H1 (cell line): Measurements from ENCODE around the gene OR6N1. TPM values are rescaled to one million over a fixed set of nuclear protein-coding genes. Genes with fewer than 3 reads are reported as not detected.

Experiments used
- CTCF ChIA-PET: fragments of 300-600 bp; sonication (Branson Sonifier 250); formaldehyde crosslinking; loops from one replicate; lab custom pipeline; 2021; ENCODE audit not compliant: partially characterized antibody; lab: Charles Lee
- POLR2A ChIA-PET: fragments of 300-600 bp; sonication (Branson Sonifier 250); formaldehyde crosslinking; loops from one replicate; lab custom pipeline; 2021; ENCODE audit warnings: inconsistent platforms; ENCODE audit not compliant: partially characterized antibody; lab: Charles Lee
- DNase-seq, 2 experiments: peaks; one replicate each; pipeline versions ENCODE4 v3.0.0 to v3.0.0-alpha.2; 2010 to 2022; ENCODE audit warnings: low spot score in 2 of 2, low read depth in 1 of 2, mixed read lengths in 1 of 2
- FAIRE-seq: peaks from 2 replicates; lab custom pipeline; 2011; peaks lifted over from hg19 to GRCh38; lab: Jason Lieb, UNC
- H2AFZ ChIP-seq: 2 replicates; pipeline ENCODE4 v1.8.1; 2012; ENCODE audit warnings: low read length, inconsistent platforms
- H2AK5ac ChIP-seq: 2 replicates; pipeline ENCODE4 v1.6.1; 2013; ENCODE audit warnings: low read depth, low read length
- H2BK120ac ChIP-seq: replicated peaks from 2 replicates; pipeline ENCODE3; 2013; ENCODE audit warnings: low read depth, low read length, inconsistent platforms
- H2BK12ac ChIP-seq: 2 replicates; pipeline ENCODE4 v1.6.1; 2013; ENCODE audit warnings: low read depth, low read length
- H2BK15ac ChIP-seq: 2 replicates; pipeline ENCODE4 v1.6.1; 2013; ENCODE audit warnings: low read length
- H2BK20ac ChIP-seq: 2 replicates; pipeline ENCODE4 v1.6.1; 2013; ENCODE audit warnings: low read length
- H2BK5ac ChIP-seq: 2 replicates; pipeline ENCODE4 v1.6.1; 2013; ENCODE audit warnings: low read depth, low read length
- H3K14ac ChIP-seq: 2 replicates; pipeline ENCODE4 v1.6.1; 2013; ENCODE audit warnings: inconsistent platforms; ENCODE audit not compliant: insufficient read length
- H3K18ac ChIP-seq: 2 replicates; pipeline ENCODE4 v1.6.1; 2013; ENCODE audit warnings: low read length; ENCODE audit errors: extremely low read depth
- H3K23ac ChIP-seq: 2 replicates; pipeline ENCODE4 v1.6.1; 2013; ENCODE audit warnings: inconsistent platforms; ENCODE audit not compliant: insufficient read length
- H3K23me2 ChIP-seq: 2 replicates; pipeline ENCODE4 v1.6.1; 2013; ENCODE audit warnings: low read depth, low read length
- H3K27ac ChIP-seq: 2 replicates; pipeline ENCODE4 v1.6.1; 2011; ENCODE audit warnings: low read depth, low read length, inconsistent platforms
- H3K27me3 ChIP-seq, 4 experiments: replicated peaks in 1 of 4; 1 replicate in 1 of 4; 2 replicates in 3 of 4; pipeline versions ENCODE4 v1.6.1 to v1.8.1; 2011 to 2013; ENCODE audit warnings: low read length in 3 of 4, mild to moderate bottlenecking in 3 of 4, inconsistent platforms in 2 of 4, mixed read lengths in 2 of 4, moderate library complexity in 1 of 4; ENCODE audit not compliant: control insufficient read depth in 3 of 4, insufficient read depth in 3 of 4; ENCODE audit errors: extremely low read depth in 1 of 4
- H3K36me3 ChIP-seq, 4 experiments: 2 replicates each; pipeline versions ENCODE4 v1.6.1 to v1.8.1; 2011 to 2013; ENCODE audit warnings: mild to moderate bottlenecking in 4 of 4, low read length in 3 of 4, moderate library complexity in 2 of 4, control low read depth in 1 of 4, inconsistent platforms in 1 of 4; ENCODE audit not compliant: insufficient read depth in 4 of 4, control insufficient read depth in 2 of 4
- H3K4ac ChIP-seq: replicated peaks from 2 replicates; pipeline ENCODE3; 2013; ENCODE audit warnings: low read length, low read depth, mixed read lengths, inconsistent platforms; ENCODE audit not compliant: insufficient read length
- H3K4me1 ChIP-seq, 4 experiments: replicated peaks in 1 of 4; 1 replicate in 1 of 4; 2 replicates in 3 of 4; pipeline versions ENCODE4 v1.6.1 to v1.8.1; 2011 to 2013; ENCODE audit warnings: low read length in 3 of 4, inconsistent platforms in 2 of 4, mixed read lengths in 1 of 4; ENCODE audit not compliant: insufficient read depth in 4 of 4, control insufficient read depth in 3 of 4
- H3K4me2 ChIP-seq, 2 experiments: 2 replicates each; pipeline versions ENCODE4 v1.6.1 to v1.8.1; 2011 to 2013; ENCODE audit warnings: low read depth in 2 of 2, low read length in 2 of 2, control low read depth in 1 of 2, inconsistent platforms in 1 of 2, mild to moderate bottlenecking in 1 of 2; ENCODE audit not compliant: insufficient read depth in 1 of 2
- H3K4me3 ChIP-seq, 4 experiments: fragments of 200-600, 300-600 bp in 1 of 4; sonication (generic), shearing (Covaris generic), sonication (Bioruptor Twin) in 1 of 4; 2 replicates each; pipeline versions ENCODE4 v1.5.1 to v1.8.1; 2011 to 2016; ENCODE audit warnings: low read length in 4 of 4, low read depth in 3 of 4, control low read depth in 2 of 4, inconsistent platforms in 2 of 4, mild to moderate bottlenecking in 2 of 4, mixed read lengths in 1 of 4, moderate library complexity in 1 of 4; ENCODE audit not compliant: insufficient read depth in 2 of 4; ENCODE audit errors: extremely low read depth in 1 of 4
- H3K56ac ChIP-seq: replicated peaks from 2 replicates; pipeline ENCODE3; 2013; ENCODE audit warnings: low read depth, mild to moderate bottlenecking, mixed read lengths, low read length, inconsistent platforms; ENCODE audit not compliant: insufficient read length
- H3K79me1 ChIP-seq: 2 replicates; pipeline ENCODE4 v1.6.1; 2013; ENCODE audit warnings: low read depth, low read length, control low read depth
- H3K79me2 ChIP-seq, 2 experiments: 2 replicates each; pipeline versions ENCODE4 v1.6.1 to v1.8.1; 2012 to 2013; ENCODE audit warnings: low read length in 2 of 2, mild to moderate bottlenecking in 2 of 2, inconsistent platforms in 1 of 2; ENCODE audit not compliant: insufficient read depth in 2 of 2, control insufficient read depth in 1 of 2
- H3K9ac ChIP-seq, 4 experiments: replicated peaks in 1 of 4; 1 replicate in 1 of 4; 2 replicates in 3 of 4; pipeline versions ENCODE4 v1.6.1 to v1.8.1; 2011 to 2013; ENCODE audit warnings: low read depth in 3 of 4, low read length in 3 of 4, control low read depth in 2 of 4, mild to moderate bottlenecking in 2 of 4, moderate library complexity in 2 of 4, inconsistent platforms in 1 of 4; ENCODE audit errors: extremely low read depth in 1 of 4
- H3K9me3 ChIP-seq, 2 experiments: 2 replicates each; pipeline versions ENCODE4 v1.6.1 to v1.8.1; 2012 to 2013; ENCODE audit warnings: mild to moderate bottlenecking in 2 of 2, moderate library complexity in 2 of 2, control low read depth in 1 of 2, inconsistent platforms in 1 of 2, low read depth in 1 of 2, low read length in 1 of 2, mixed read lengths in 1 of 2; ENCODE audit not compliant: insufficient read depth in 2 of 2
- H4K20me1 ChIP-seq, 2 experiments: replicated peaks in 1 of 2; 2 replicates each; pipeline versions ENCODE3 to v1.8.1; 2011 to 2013; ENCODE audit warnings: inconsistent platforms in 2 of 2, low read length in 2 of 2, mild to moderate bottlenecking in 1 of 2; ENCODE audit not compliant: insufficient read depth in 2 of 2, control insufficient read depth in 1 of 2
- H4K5ac ChIP-seq: 2 replicates; pipeline ENCODE4 v1.6.1; 2013; ENCODE audit warnings: low read length, low read depth, mixed read lengths, inconsistent platforms; ENCODE audit not compliant: insufficient read length
- H4K8ac ChIP-seq: 2 replicates; pipeline ENCODE4 v1.8.0; 2013; ENCODE audit warnings: mild to moderate bottlenecking, moderate library complexity, low read length, inconsistent platforms; ENCODE audit not compliant: insufficient read depth; ENCODE audit errors: extremely low read depth
- H4K91ac ChIP-seq: replicated peaks from 2 replicates; pipeline ENCODE3; 2013; ENCODE audit warnings: low read length, mixed read lengths, inconsistent platforms; ENCODE audit not compliant: insufficient read length
- BACH1 ChIP-seq: IDR thresholded peaks from 2 replicates; pipeline ENCODE4 v1.6.1; 2012; ENCODE audit warnings: low read length, improper control_type of control experiment
- BRCA1 ChIP-seq: IDR thresholded peaks from 2 replicates; pipeline ENCODE4 v1.6.1; 2012; ENCODE audit warnings: low read depth, low read length, improper control_type of control experiment
- HDAC2 ChIP-seq, 2 experiments: fragments of 300-600 bp in 1 of 2; sonication (generic) in 1 of 2; IDR thresholded peaks; 2 replicates each; pipeline ENCODE4 v1.6.1; 2011 to 2012; ENCODE audit warnings: low read depth in 2 of 2, low read length in 2 of 2, mild to moderate bottlenecking in 2 of 2, moderate library complexity in 2 of 2, borderline replicate concordance in 1 of 2, inconsistent platforms in 1 of 2
- HDAC6 ChIP-seq: IDR thresholded peaks from one replicate; pipeline ENCODE4 v1.7.1; 2012; ENCODE audit warnings: low read depth, mild to moderate bottlenecking, inconsistent platforms, low read length, moderate library complexity
- NRF1 ChIP-seq: IDR thresholded peaks from 2 replicates; pipeline ENCODE4 v1.6.1; 2011; ENCODE audit warnings: mild to moderate bottlenecking, low read depth, low read length, improper control_type of control experiment
- RFX5 ChIP-seq: IDR thresholded peaks from 2 replicates; pipeline ENCODE4 v1.6.1; 2011; ENCODE audit warnings: low read depth, low read length, improper control_type of control experiment, borderline replicate concordance
- YY1 ChIP-seq: IDR thresholded peaks from 2 replicates; pipeline ENCODE4 v1.6.1; 2011; ENCODE audit warnings: low read depth, mild to moderate bottlenecking, low read length
- WGBS, 2 experiments: shearing (Covaris generic) in 1 of 2; methylation state at CpG; one replicate each; pipeline versions ENCODE4 v1.1.6 to v1.1.7; 2013 to 2015; ENCODE audit warnings: low lambda C conversion rate in 2 of 2, mixed read lengths in 2 of 2, inconsistent platforms in 1 of 2, low coverage in 1 of 2, missing lambda C conversion rate in 1 of 2; ENCODE audit not compliant: insufficient replicate concordance in 2 of 2, insufficient coverage in 1 of 2, insufficient read length in 1 of 2; ENCODE audit errors: extremely low coverage in 1 of 2, missing lambda C conversion rate in 1 of 2; 5-methylcytosine and 5-hydroxymethylcytosine counted together
- polyA plus RNA-seq, 7 experiments: library from polyadenylated mRNA; depleted of rRNA in 3 of 7; stranded (reverse) in 5 of 7; unstranded in 2 of 7; fragments of >200 nt in 5 of 7; fragments of 200-250 nt in 2 of 7; gene quantifications; 1 replicate in 5 of 7; 2 replicates in 1 of 7; 4 replicates in 1 of 7; pipeline versions ENCODE4 v1.2.1 to v1.2.3, GENCODE V29; 2011 to 2013; ENCODE audit warnings: missing spikeins in 2 of 7, mixed read lengths in 2 of 7
- total RNA-seq: library from RNA; stranded (reverse); fragmentation: NEBNext Ultra II Directional; extraction: Animal tissue kit (Norgen Biotek cat#: 25700); gene quantifications from 2 replicates; pipeline ENCODE4 v1.2.1, GENCODE V29; 2021

Gene OR6N1
- total and polyA plus RNA-seq, 2 of the 8 experiments (the other 6 are each of a cell fraction or from before 2014, with no cell fraction given): not detected

- H2BK12ac ChIP-seq: no peak overlapping the region
- WGBS, 2 experiments: 91% methylated on average over 7 of the region's 7 CpGs; no CpG with 5 or more reads in 1 of the 2 experiments
- no peak overlapping the region for H3K14ac ChIP-seq
- no peaks in the 10 kb centered on the region for H3K23me2 ChIP-seq
- POLR2A ChIA-PET: no interaction called here
- no peak for FAIRE-seq
- no peak overlapping the region for H2AK5ac ChIP-seq
- H4K91ac ChIP-seq: no peak overlapping the region
- TF ChIP-seq HDAC6 (no peak), BACH1 (no peak), YY1 (no peak), BRCA1 (no peak), HDAC2 (IDR thresholded peaks at IDR 0.05; ENCODE audit: borderline replicate concordance in 1 of 2, low read depth in 2 of 2, low read length in 2 of 2) (no peak), NRF1 (no peak), RFX5 (no peak)
- TF ChIP-seq, all 59 proteins: peak for 0
- no peak overlapping the region for H2BK15ac ChIP-seq
- H3K27me3 ChIP-seq: no peaks in the 10 kb centered on the region
- H2BK5ac ChIP-seq: no peak overlapping the region
- H2AFZ ChIP-seq: no peak overlapping the region
- no peak overlapping the region for H3K4me3 ChIP-seq
- CTCF ChIA-PET: interaction anchor here (1.1 to 1.3 kb wide), 2 partner anchors 11 kb away, joined by 3 read pairs; partner anchors contain the start of gene MNDA
- no peak overlapping the region for H3K23ac ChIP-seq
- peaks cover 3 to 7% of the 10 kb centered on the region in 2 experiments; a peak in 2 of 4 replicates for H3K9me3 ChIP-seq
- H4K5ac ChIP-seq: no peak overlapping the region
- no peak for DNase-seq
- no peaks in the 10 kb centered on the region for H3K79me1 ChIP-seq
- no peak overlapping the region for H4K8ac ChIP-seq
- no peak overlapping the region for H2BK20ac ChIP-seq
- H3K9ac ChIP-seq: no peak overlapping the region
- no peak overlapping the region for H3K56ac ChIP-seq
- no peaks in the 10 kb centered on the region for H4K20me1 ChIP-seq
- H3K4me2 ChIP-seq: no peak overlapping the region
- H3K4ac ChIP-seq: no peak overlapping the region
- no peak overlapping the region for H2BK120ac ChIP-seq
- no peaks in the 10 kb centered on the region for H3K4me1 ChIP-seq
- no peak overlapping the region for H3K18ac ChIP-seq
- H3K27ac ChIP-seq: no peak overlapping the region
- no peaks in the 10 kb centered on the region for H3K79me2 ChIP-seq
- no peaks in the 10 kb centered on the region for H3K36me3 ChIP-seq
These were observed 47.8 kb upstream of the OR6N1 start for GRCh38 chr1:158819461-158820443.
